Heart right ventricle (tissue), 16 donors: ENCODE measurements around the gene MARVELD3. TPM values are rescaled to one million over a fixed set of nuclear protein-coding genes. Genes with fewer than 3 reads are reported as not detected.

Experiments used
- ATAC-seq, 8 donors: fragments of 200-7000 bp; cut with Tn5 transposase; one replicate each; pipeline ENCODE4 v1.9.1; 2020; ENCODE audit warnings: mild to moderate bottlenecking in 8 of 8, moderate library complexity in 8 of 8, moderate number of reproducible peaks in 1 of 8
- DNase-seq, 2 donors: peaks; one replicate each; pipeline ENCODE4 v3.0.0-alpha.2; 2020
- H3K27ac ChIP-seq, 10 donors: fragments of 200-600 bp; sonication (generic) in 2 of 10; one replicate each; pipeline versions ENCODE4 v1.5.0 to v1.8.0; 2020 to 2022; ENCODE audit warnings: mild to moderate bottlenecking in 3 of 10
- H3K27me3 ChIP-seq, 7 donors: fragments of 200-600 bp; one replicate each; pipeline ENCODE4 v1.8.0; 2021 to 2022; ENCODE audit warnings: mild to moderate bottlenecking in 2 of 7
- H3K36me3 ChIP-seq, 9 donors: fragments of 200-600 bp; sonication (generic) in 1 of 9; one replicate each; pipeline versions ENCODE4 v1.5.0 to v1.8.0; 2020 to 2022; ENCODE audit warnings: mild to moderate bottlenecking in 2 of 9
- H3K4me1 ChIP-seq, 9 donors: fragments of 200-600 bp; sonication (generic) in 1 of 9; one replicate each; pipeline versions ENCODE4 v1.5.0 to v1.8.0; 2020 to 2022; ENCODE audit warnings: mild to moderate bottlenecking in 4 of 9
- H3K4me3 ChIP-seq, 10 donors: fragments of 200-600 bp; sonication (generic) in 2 of 10; one replicate each; pipeline versions ENCODE4 v1.5.0 to v1.8.0; 2020 to 2022; ENCODE audit warnings: mild to moderate bottlenecking in 7 of 10, moderate library complexity in 2 of 10
- H3K9me3 ChIP-seq, 11 donors: fragments of 200-600 bp in 10 of 11; sonication (generic) in 2 of 11; one replicate each; pipeline versions ENCODE4 v1.5.0 to v1.8.0; 2013 to 2022; ENCODE audit warnings: mild to moderate bottlenecking in 2 of 11, control low read depth in 1 of 11, moderate library complexity in 1 of 11
- WGBS, 2 donors: extraction: QIAGEN DNeasy Blood & Tissue Kit; methylation state at CpG; one replicate each; pipeline ENCODE4 v1.1.7; 2013; ENCODE audit warnings: inconsistent platforms in 1 of 2; 5-methylcytosine and 5-hydroxymethylcytosine counted together
- intact Hi-C, 10 donors: fragments of 100-400 bp; cut with DNase I; formaldehyde crosslinking; loops; one replicate each; pipeline versions ENCODE4 v1.11.1 to v1.14.2; 2022
- polyA plus RNA-seq, 2 donors: library from polyadenylated mRNA; stranded (reverse); fragments of 200-250 nt; gene quantifications; one replicate each; pipeline ENCODE4 v1.2.3, GENCODE V29; 2013
- total RNA-seq, 10 donors: library from RNA; stranded (reverse); fragmentation: NEBNext Ultra II Directional in 3 of 10; extraction: Animal tissue kit (Norgen Biotek cat#: 25700) in 3 of 10; gene quantifications; one replicate each; pipeline versions ENCODE4 v1.2.1 to v1.2.4, GENCODE V29; 2021 to 2023
- TF ChIP-seq, protein P1 (sequence below), 9 donors: fragments of 200-600 bp; sonication (generic) in 2 of 9; IDR thresholded peaks; one replicate each; pipeline versions ENCODE4 v1.5.0 to v1.8.0; 2021 to 2022; ENCODE audit warnings: antibody characterized with exemption in 9 of 9, mild to moderate bottlenecking in 5 of 9, moderate library complexity in 1 of 9
- donor health status: Arrhythmogenic right ventricular cardiomyopathy.
- donor health status: ischemic (EF 13 %, LVEDD 7.1; RV severe dilation, severe dysfunction).
- donor health status: healthy with polysubstance abuse.
- donor health status: DM: no; HTN: yes; CAD: no.
- donor health status: DM: no; HTN: no; CAD: no.
- donor health status: ischemic (EF 25% LVEDD 6.9; RV normal size, moderate dysfunction).
- donor health status: ischemic (EF 25% LVEDD 5.7; RV mildly dilated, moderate dysfunction).
- donor health status: healthy.
- donor health status: DM: yes; HTN: yes; CAD: no.
- donor health status: Ischemic cardiomyopathy.
- donor health status: ischemic (EF 35%, LVEDD 5.7; RV mildly dilated, moderate dysfunction).
- donor health status: nonischemic (EF 11% LVEDD 7.7; RV severe dilation, severe dysfunction).
- donor health status: DM: yes; HTN: yes; CAD: no.
- donor health status: PGD.
- donor health status: ischemic (EF 29% LVEDD 5.4; RV normal size, mild dysfunction).
- donor health status: nonischemic (EF 23%, LVEDD 6.1; RV moderate dilation, normal function).

MARVELD3 gene
- total and polyA plus RNA-seq, 12 donors, result 0.01 TPM; not detected in 11

DNA sequence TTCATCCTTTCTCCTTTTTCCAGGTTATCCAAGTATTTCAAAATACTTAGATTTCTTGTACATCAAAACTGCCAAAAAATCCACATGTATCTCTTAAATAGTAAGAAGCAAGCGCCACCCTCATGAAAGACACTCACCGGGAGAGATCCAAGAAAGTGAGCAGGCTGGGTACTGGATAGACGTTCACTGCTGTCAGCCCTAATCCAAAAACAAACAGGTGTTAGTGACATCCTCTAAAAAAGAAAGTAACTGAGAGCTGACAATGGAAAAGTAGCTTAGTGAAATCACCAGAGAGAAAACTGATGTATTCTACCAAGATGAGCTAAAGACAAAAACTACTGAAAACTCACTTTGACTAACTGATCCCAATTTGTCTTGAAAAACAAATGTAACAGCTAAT is 46.1 kb downstream of the MARVELD3 start:
- DNase-seq (no peak), ATAC-seq (no peak)
- no peaks in the 10 kb centered on the region for H3K27me3 ChIP-seq
- no peak overlapping the region for H3K4me3 ChIP-seq
- peaks cover 0 to 100% (median 30%) of the 10 kb centered on the region in 9 donors for H3K36me3 ChIP-seq
- 80 to 82% methylated on average over 3 of the region's 3 CpGs for WGBS, 2 donors
- no peaks in the 10 kb centered on the region for H3K4me1 ChIP-seq
- H3K9me3 ChIP-seq, result no peaks in the 10 kb centered on the region
- intact Hi-C loops, result no loop called here
- H3K27ac ChIP-seq, result no peak overlapping the region
- TF ChIP-seq, protein P1, sequence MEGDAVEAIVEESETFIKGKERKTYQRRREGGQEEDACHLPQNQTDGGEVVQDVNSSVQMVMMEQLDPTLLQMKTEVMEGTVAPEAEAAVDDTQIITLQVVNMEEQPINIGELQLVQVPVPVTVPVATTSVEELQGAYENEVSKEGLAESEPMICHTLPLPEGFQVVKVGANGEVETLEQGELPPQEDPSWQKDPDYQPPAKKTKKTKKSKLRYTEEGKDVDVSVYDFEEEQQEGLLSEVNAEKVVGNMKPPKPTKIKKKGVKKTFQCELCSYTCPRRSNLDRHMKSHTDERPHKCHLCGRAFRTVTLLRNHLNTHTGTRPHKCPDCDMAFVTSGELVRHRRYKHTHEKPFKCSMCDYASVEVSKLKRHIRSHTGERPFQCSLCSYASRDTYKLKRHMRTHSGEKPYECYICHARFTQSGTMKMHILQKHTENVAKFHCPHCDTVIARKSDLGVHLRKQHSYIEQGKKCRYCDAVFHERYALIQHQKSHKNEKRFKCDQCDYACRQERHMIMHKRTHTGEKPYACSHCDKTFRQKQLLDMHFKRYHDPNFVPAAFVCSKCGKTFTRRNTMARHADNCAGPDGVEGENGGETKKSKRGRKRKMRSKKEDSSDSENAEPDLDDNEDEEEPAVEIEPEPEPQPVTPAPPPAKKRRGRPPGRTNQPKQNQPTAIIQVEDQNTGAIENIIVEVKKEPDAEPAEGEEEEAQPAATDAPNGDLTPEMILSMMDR (IDR thresholded peaks at IDR 0.05), result no peak

DNA sequence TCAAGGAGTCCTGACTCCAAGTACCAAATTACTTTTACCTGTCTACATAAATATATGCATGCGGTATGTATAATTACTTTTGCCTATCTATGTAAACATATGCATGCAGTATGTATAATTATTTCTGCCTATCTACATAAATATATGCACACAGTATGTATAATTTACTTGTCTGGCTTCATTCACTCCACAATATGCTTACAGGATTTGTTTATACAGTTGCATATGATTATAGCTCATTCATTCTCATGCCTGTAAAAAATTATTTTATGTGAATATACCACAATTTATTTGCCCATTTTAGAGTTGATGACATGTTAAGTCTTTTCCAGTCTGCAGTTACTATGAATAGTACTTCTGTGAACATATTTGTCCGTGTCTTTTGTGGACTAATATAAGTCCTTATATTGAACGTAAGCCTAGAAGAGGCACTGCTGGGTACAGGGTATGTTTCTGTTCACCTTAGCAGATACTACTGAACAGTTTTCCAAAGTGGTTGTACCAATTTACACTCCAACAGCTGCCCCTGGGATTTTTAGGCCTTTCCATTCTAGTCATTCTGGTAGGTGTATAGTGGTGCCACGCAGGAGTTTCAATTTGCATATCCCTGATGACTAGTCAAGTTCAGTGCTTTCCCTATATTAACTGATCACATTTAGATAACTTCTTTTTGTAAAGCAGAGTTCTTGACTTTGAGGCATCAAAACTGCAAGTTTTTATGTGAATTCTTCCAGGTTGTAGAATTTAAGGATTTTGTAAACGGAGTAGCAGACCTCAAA is 47.0 kb downstream of the MARVELD3 start:
- DNase-seq (no peak), ATAC-seq (no peak)
- H3K9me3 ChIP-seq, result no peaks in the 10 kb centered on the region
- H3K27ac ChIP-seq, result no peak overlapping the region
- H3K27me3 ChIP-seq, result no peaks in the 10 kb centered on the region
- intact Hi-C loops, result no loop called here
- TF ChIP-seq, protein P1 (IDR thresholded peaks at IDR 0.05), result no peak
- H3K4me1 ChIP-seq, result no peaks in the 10 kb centered on the region
- H3K36me3 ChIP-seq, result peaks cover 0 to 100% (median 31%) of the 10 kb centered on the region in 9 donors
- H3K4me3 ChIP-seq, result no peak overlapping the region
- WGBS, 2 donors, result 96% methylated on average over 5 of the region's 5 CpGs

DNA sequence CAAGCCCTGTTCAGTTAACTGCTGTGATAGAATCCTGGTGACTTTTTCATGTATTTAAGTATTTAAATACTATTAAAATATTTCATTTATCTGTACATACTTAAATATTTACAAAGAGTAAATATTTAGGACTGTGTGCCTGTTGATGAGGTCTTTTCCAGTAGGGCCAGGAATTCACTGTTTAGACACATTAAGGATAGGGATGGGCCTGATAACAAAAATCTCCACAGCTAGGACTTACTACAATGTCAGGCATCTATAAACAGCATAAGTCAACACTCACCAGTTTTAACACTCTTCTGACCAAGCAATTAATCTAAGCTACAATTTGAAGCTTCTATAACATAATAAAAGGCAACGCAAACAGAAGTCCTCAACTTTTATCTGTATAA is 47.6 kb downstream of the MARVELD3 start:
- DNase-seq (no peak), ATAC-seq (no peak)
- Histone ChIP-seq H3K27ac (no peak overlapping the region), H3K4me1 (no peaks in the 10 kb centered on the region), H3K27me3 (no peaks in the 10 kb centered on the region), H3K36me3 (peaks cover 0 to 100% (median 34%) of the 10 kb centered on the region in 9 donors), H3K4me3 (no peak overlapping the region), H3K9me3 (no peaks in the 10 kb centered on the region)
- intact Hi-C loops, result no loop called here
- TF ChIP-seq, protein P1 (IDR thresholded peaks at IDR 0.05), result no peak
- WGBS, 2 donors, result 99 to 100% methylated on average over 1 of the region's 1 CpG

DNA sequence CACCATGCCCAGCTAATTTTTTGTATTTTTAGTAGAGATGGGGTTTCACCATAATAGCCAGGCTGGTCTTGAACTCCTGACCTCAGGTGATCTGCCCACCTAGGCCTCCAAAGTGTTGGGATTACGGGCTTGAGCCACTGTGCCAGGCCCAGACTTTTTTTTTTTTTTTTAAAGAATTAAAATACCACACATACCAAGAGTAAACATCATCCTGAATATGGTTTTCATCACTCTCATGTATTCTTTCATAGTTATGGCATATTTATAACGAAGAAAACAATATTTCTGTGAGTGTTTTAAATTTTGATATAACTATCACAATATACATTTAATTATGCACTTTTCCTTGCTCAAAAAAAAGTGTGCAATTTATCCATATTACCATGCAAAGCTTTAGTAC is 48.2 kb downstream of the MARVELD3 start:
- Histone ChIP-seq H3K9me3 (no peaks in the 10 kb centered on the region), H3K27me3 (no peaks in the 10 kb centered on the region), H3K27ac (no peak overlapping the region), H3K36me3 (peaks cover 0 to 100% (median 34%) of the 10 kb centered on the region in 9 donors), H3K4me3 (no peak overlapping the region), H3K4me1 (no peaks in the 10 kb centered on the region)
- TF ChIP-seq, protein P1 (IDR thresholded peaks at IDR 0.05), result no peak
- DNase-seq (no peak), ATAC-seq (no peak)
- 97 to 99% methylated on average over 2 of the region's 2 CpGs for WGBS, 2 donors
- intact Hi-C loops, result no loop called here
